Glomerular endothelial cell (primary cell): ENCODE measurements around the gene HTATIP2. TPM values are rescaled to one million over a fixed set of nuclear protein-coding genes. Genes with fewer than 3 reads are reported as not detected.

ENCODE experiments used
- total RNA-seq: library from RNA; depleted of rRNA; stranded (reverse); fragments of >200 nt; gene quantifications from 2 replicates; pipeline ENCODE4 v1.2.3, GENCODE V29; 2015

Gene HTATIP2
- total RNA-seq, 1 donor from 2014 or later = 48.8 TPM

Other genes starting within 250 kb of the HTATIP2 start
- not detected in 2 replicates for gene DBX1, start 203.2 kb upstream of the HTATIP2 start, total RNA-seq
- 7.8 and 7.9 TPM in 2 replicates for gene PRMT3, start 24.0 kb downstream of the HTATIP2 start, total RNA-seq
- gene SLC6A5, start 235.9 kb downstream of the HTATIP2 start, total RNA-seq = not detected in 2 replicates